ENCODE data around the gene DYRK3. TPM values are rescaled to one million over a fixed set of nuclear protein-coding genes. Genes with fewer than 3 reads are reported as not detected.

Gene DYRK3
- total RNA-seq, 1 donor from 2014 or later, result 9.1 TPM

GRCh38 chr1:206662396-206663092 is 27.2 kb downstream of the DYRK3 start:
- no peak overlapping the region for H3K27ac Mint-ChIP-seq
- peaks cover 34% of the 10 kb centered on the region for H3K27me3 Mint-ChIP-seq
- TF ChIP-seq, protein P1, sequence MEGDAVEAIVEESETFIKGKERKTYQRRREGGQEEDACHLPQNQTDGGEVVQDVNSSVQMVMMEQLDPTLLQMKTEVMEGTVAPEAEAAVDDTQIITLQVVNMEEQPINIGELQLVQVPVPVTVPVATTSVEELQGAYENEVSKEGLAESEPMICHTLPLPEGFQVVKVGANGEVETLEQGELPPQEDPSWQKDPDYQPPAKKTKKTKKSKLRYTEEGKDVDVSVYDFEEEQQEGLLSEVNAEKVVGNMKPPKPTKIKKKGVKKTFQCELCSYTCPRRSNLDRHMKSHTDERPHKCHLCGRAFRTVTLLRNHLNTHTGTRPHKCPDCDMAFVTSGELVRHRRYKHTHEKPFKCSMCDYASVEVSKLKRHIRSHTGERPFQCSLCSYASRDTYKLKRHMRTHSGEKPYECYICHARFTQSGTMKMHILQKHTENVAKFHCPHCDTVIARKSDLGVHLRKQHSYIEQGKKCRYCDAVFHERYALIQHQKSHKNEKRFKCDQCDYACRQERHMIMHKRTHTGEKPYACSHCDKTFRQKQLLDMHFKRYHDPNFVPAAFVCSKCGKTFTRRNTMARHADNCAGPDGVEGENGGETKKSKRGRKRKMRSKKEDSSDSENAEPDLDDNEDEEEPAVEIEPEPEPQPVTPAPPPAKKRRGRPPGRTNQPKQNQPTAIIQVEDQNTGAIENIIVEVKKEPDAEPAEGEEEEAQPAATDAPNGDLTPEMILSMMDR (IDR thresholded peaks at IDR 0.05; ENCODE audit: unreplicated experiment), result no peak
- H3K36me3 Mint-ChIP-seq (ENCODE audit: insufficient read depth), result no peaks in the 10 kb centered on the region
- no peaks in the 10 kb centered on the region for H3K9me3 Mint-ChIP-seq (ENCODE audit: low read depth)
- peaks cover 2% of the 10 kb centered on the region for H3K4me1 Mint-ChIP-seq (ENCODE audit: low read depth)
- no peak for DNase-seq (ENCODE audit: low spot score, unreplicated experiment)
- no peak overlapping the region for H3K4me3 Mint-ChIP-seq (ENCODE audit: low read depth)

DNA sequence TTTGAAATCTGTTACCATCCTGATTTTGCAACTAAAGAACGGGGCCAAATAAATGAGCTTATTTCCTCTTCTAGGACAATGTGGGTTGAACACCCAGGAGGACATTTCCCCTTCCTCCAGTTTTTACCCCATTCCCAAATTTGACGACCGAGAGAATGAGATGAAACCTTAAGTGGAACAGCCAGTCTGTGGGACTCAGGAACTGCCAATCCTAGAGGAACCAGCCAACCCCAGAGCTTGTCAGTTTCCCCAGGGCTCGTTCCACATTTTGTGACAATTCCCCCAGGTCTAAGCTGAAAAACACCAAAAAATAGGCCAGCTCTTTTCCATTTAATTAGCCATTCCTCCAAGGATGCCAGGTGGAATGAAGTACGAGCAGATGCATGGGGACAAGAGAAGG is 28.0 kb downstream of the DYRK3 start:
- H3K4me3 Mint-ChIP-seq (ENCODE audit: low read depth), result no peak overlapping the region
- TF ChIP-seq, protein P1 (IDR thresholded peaks at IDR 0.05; ENCODE audit: unreplicated experiment), result no peak
- no peak for DNase-seq (ENCODE audit: low spot score, unreplicated experiment)
- H3K36me3 Mint-ChIP-seq (ENCODE audit: insufficient read depth), result no peaks in the 10 kb centered on the region
- no peak overlapping the region for H3K27ac Mint-ChIP-seq
- H3K27me3 Mint-ChIP-seq, result peaks cover 31% of the 10 kb centered on the region
- H3K9me3 Mint-ChIP-seq (ENCODE audit: low read depth), result no peaks in the 10 kb centered on the region
- H3K4me1 Mint-ChIP-seq (ENCODE audit: low read depth), result peaks cover 2% of the 10 kb centered on the region

DNA sequence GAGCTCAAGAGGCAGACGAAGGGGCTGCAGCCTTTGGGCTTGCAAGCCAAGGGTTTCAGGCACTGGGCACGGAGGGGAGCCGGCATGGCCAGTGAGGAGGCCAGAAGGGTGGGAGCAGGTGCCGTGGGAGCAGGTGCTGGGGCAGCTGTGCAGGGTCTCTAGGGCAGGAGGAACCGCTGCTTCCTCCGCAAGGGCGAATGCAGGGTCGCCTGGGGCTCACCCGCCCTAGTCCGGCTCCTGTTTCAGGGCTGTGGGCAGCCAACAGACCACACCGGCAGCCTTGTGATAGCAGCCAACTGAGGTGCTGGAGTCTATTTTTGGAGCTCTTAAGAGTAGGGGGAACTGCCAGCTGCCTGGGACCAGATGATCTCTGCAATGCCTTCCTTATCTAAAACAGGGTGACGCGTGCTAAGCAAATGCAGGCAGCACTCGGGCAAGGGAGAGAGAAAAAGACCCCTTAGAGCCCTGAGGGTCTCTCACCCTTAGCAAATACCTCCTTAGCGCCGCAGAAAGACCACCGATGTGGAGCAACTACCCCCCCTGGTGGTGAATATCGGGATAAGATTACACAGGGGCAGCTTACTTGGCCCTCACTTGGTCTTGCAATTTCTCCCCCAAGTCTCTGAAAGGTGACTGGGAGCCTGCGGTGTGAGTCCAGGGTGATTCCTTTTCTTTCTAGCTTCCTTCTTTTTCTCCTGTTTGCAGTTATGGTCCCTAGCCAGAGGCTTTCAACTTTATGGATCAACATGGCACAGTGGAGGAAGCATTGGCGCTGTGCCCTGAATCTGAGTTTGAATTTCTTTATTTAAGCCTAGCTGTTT is 28.7 kb downstream of the DYRK3 start:
- Mint-ChIP-seq H3K4me3 (ENCODE audit: low read depth) (peak overlapping the region; percentile 29), H3K36me3 (ENCODE audit: insufficient read depth) (no peaks in the 10 kb centered on the region), H3K27me3 (peaks cover 28% of the 10 kb centered on the region), H3K9me3 (ENCODE audit: low read depth) (no peaks in the 10 kb centered on the region), H3K27ac (no peak overlapping the region), H3K4me1 (ENCODE audit: low read depth) (peaks cover 2% of the 10 kb centered on the region)
- peak; percentile 68 for DNase-seq (ENCODE audit: low spot score, unreplicated experiment)
- TF ChIP-seq, protein P1 (IDR thresholded peaks at IDR 0.05; ENCODE audit: unreplicated experiment), result peak; percentile 88

DNA sequence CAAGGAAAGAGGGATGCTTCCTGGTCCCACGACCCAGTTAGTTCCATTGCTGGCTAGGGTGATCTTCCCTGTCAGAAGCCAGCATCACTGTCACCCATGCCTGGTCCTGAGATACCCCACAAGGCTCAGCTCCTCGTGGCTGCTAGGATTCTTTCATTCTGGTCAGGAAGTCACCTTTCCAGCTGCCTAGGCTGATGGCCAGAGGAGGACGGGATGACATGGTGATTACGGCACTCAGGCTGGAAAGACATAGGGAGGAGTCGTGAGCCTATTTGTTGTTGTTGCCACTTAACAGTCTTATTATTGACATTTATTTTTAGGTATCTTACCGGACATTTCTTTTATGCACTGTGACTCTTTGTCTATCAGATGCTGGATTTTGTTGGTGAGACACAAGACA is 29.4 kb downstream of the DYRK3 start:
- H3K36me3 Mint-ChIP-seq (ENCODE audit: insufficient read depth), result no peaks in the 10 kb centered on the region
- H3K4me3 Mint-ChIP-seq (ENCODE audit: low read depth), result no peak overlapping the region
- H3K4me1 Mint-ChIP-seq (ENCODE audit: low read depth), result peaks cover 2% of the 10 kb centered on the region
- peaks cover 28% of the 10 kb centered on the region for H3K27me3 Mint-ChIP-seq
- DNase-seq (ENCODE audit: low spot score, unreplicated experiment), result no peak
- no peak overlapping the region for H3K27ac Mint-ChIP-seq
- TF ChIP-seq, protein P1 (IDR thresholded peaks at IDR 0.05; ENCODE audit: unreplicated experiment), result no peak
- H3K9me3 Mint-ChIP-seq (ENCODE audit: low read depth), result no peaks in the 10 kb centered on the region

DNA sequence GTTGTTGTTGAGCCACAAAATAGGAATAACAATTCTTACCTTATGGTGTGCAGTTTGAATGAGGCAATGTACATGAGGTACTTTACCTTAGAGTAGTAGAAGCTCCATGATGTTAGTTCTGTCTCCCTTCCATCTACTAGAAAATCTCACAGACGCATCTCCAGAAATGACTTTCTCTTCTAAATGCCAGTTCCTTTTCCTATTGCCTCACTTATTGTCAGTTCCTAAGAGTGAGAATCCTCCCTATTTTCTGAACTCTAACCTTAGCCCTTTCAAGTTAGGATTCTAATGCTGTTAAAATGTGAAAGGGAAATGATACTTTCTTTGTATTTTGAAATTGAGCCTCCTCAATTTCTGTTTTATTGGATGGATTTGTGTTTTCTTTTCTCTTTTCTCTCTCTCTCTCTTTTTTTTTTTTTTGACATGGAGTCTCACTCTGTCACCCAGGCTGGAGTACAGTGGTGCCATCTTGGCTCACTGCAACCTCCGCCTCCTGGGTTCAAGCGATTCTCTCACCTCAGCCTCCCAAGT is 30.8 kb downstream of the DYRK3 start:
- TF ChIP-seq, protein P1 (IDR thresholded peaks at IDR 0.05; ENCODE audit: unreplicated experiment), result no peak
- no peaks in the 10 kb centered on the region for H3K9me3 Mint-ChIP-seq (ENCODE audit: low read depth)
- no peak for DNase-seq (ENCODE audit: low spot score, unreplicated experiment)
- peaks cover 32% of the 10 kb centered on the region for H3K27me3 Mint-ChIP-seq
- peaks cover 2% of the 10 kb centered on the region for H3K4me1 Mint-ChIP-seq (ENCODE audit: low read depth)
- H3K27ac Mint-ChIP-seq, result no peak overlapping the region
- H3K4me3 Mint-ChIP-seq (ENCODE audit: low read depth), result no peak overlapping the region
- H3K36me3 Mint-ChIP-seq (ENCODE audit: insufficient read depth), result no peaks in the 10 kb centered on the region
